MM.1S (cell line): ENCODE measurements around the gene SBSN.

Experiments used
- DNase-seq: peaks from one replicate; pipeline ENCODE4 v3.0.0-alpha.2; 2015
- H2AFZ ChIP-seq: fragments of 300-600 bp; sonication (generic); 2 replicates; pipeline ENCODE4 v1.6.0; 2016; ENCODE audit warnings: antibody characterized with exemption, low read length
- H3F3A ChIP-seq: fragments of 300-600 bp; sonication (generic); 2 replicates; pipeline ENCODE4 v1.6.1; 2016; ENCODE audit warnings: mild to moderate bottlenecking, antibody characterized with exemption, low read length, moderate library complexity, mixed read lengths; ENCODE audit not compliant: insufficient read depth
- H3K27ac ChIP-seq: fragments of 300-600 bp; sonication (generic); 2 replicates; pipeline ENCODE4 v1.5.1; 2016; ENCODE audit warnings: mild to moderate bottlenecking, low read length
- H3K27me3 ChIP-seq: fragments of 300-600 bp; sonication (generic); replicated peaks from 2 replicates; pipeline ENCODE4 v1.6.0; 2016; ENCODE audit warnings: low read length; ENCODE audit not compliant: insufficient read depth
- H3K36me3 ChIP-seq: fragments of 300-600 bp; sonication (generic); replicated peaks from 2 replicates; pipeline ENCODE4 v1.6.1; 2016; ENCODE audit warnings: mild to moderate bottlenecking, low read length, mixed read lengths; ENCODE audit not compliant: insufficient read depth
- H3K4me1 ChIP-seq: fragments of 300-600 bp; sonication (generic); 2 replicates; pipeline ENCODE4 v1.6.1; 2016; ENCODE audit warnings: low read length, mixed read lengths
- H3K4me2 ChIP-seq: fragments of 300-600 bp; sonication (generic); 2 replicates; pipeline ENCODE4 v1.6.0; 2016; ENCODE audit warnings: low read depth, low read length
- H3K4me3 ChIP-seq: fragments of 300-600 bp; sonication (generic); 2 replicates; pipeline ENCODE4 v1.5.1; 2016; ENCODE audit warnings: low read length, mixed read lengths
- H3K79me2 ChIP-seq: fragments of 300-600 bp; sonication (generic); 2 replicates; pipeline ENCODE4 v1.6.1; 2016; ENCODE audit warnings: mixed run types, low read length, mixed read lengths
- H3K9ac ChIP-seq: fragments of 300-600 bp; sonication (generic); 2 replicates; pipeline ENCODE4 v1.6.1; 2016; ENCODE audit warnings: low read length, mixed read lengths
- H3K9me2 ChIP-seq: fragments of 300-600 bp; sonication (generic); replicated peaks from 2 replicates; pipeline ENCODE4 v1.6.1; 2016; ENCODE audit warnings: mild to moderate bottlenecking, low read length, mixed read lengths; ENCODE audit not compliant: insufficient read depth
- H3K9me3 ChIP-seq: fragments of 300-600 bp; sonication (generic); replicated peaks from 2 replicates; pipeline ENCODE4 v1.6.1; 2016; ENCODE audit warnings: mild to moderate bottlenecking, low read length, mixed read lengths; ENCODE audit not compliant: insufficient read depth
- H4K20me1 ChIP-seq: fragments of 300-600 bp; sonication (generic); 2 replicates; pipeline ENCODE4 v1.6.1; 2016; ENCODE audit warnings: mild to moderate bottlenecking, low read length, moderate library complexity, mixed read lengths; ENCODE audit not compliant: insufficient read depth
- EZH2 ChIP-seq: fragments of 300-600 bp; sonication (generic); optimal IDR thresholded peaks from 2 replicates; pipeline ENCODE3; 2017; ENCODE audit warnings: low read depth, mild to moderate bottlenecking, antibody characterized with exemption, low read length, mixed read lengths
- EZH2phosphoT487 ChIP-seq: fragments of 300-600 bp; sonication (generic); IDR thresholded peaks from 2 replicates; pipeline ENCODE4 v1.6.1; 2018; ENCODE audit warnings: antibody characterized with exemption, low read length
- TF ChIP-seq, protein P1 (sequence below): fragments of 300-600 bp; sonication (generic); IDR thresholded peaks from 2 replicates; pipeline ENCODE4 v1.5.1; 2016; ENCODE audit warnings: antibody characterized with exemption, low read length, mixed read lengths

Gene SBSN

DNA sequence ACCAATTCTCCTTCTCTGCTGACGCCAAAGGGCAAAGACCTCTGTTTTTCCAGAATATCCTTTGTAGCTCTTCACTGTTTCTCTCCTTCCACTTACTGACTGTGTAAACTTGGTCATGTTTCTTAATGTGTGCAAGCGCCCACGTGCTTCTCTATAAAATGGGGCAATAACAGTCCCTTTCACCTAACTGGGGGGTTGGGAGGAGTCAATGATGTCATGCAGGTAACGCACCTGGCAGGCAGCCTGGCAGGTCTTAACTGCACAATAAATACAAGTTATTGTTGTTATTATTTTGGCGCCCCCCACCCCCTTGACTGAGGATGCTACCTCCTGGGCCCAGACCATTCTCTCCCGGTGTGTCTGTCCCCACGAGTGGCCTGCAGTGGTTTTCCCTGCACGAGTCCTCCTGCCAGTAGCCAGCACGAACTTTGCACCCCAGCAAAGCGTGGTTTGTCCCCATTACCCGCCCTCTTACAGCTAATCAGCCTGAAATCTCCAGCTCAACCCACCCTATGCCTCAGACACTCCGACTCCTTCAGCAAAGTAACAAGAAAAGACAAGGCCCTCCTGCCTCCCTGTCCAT is 5.3 kb downstream of the SBSN start:
- H3K9ac ChIP-seq: no peak overlapping the region
- TF ChIP-seq, protein P1, sequence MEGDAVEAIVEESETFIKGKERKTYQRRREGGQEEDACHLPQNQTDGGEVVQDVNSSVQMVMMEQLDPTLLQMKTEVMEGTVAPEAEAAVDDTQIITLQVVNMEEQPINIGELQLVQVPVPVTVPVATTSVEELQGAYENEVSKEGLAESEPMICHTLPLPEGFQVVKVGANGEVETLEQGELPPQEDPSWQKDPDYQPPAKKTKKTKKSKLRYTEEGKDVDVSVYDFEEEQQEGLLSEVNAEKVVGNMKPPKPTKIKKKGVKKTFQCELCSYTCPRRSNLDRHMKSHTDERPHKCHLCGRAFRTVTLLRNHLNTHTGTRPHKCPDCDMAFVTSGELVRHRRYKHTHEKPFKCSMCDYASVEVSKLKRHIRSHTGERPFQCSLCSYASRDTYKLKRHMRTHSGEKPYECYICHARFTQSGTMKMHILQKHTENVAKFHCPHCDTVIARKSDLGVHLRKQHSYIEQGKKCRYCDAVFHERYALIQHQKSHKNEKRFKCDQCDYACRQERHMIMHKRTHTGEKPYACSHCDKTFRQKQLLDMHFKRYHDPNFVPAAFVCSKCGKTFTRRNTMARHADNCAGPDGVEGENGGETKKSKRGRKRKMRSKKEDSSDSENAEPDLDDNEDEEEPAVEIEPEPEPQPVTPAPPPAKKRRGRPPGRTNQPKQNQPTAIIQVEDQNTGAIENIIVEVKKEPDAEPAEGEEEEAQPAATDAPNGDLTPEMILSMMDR: no peak
- TF ChIP-seq EZH2 (no peak), EZH2phosphoT487 (no peak)
- no peaks in the 10 kb centered on the region for H3K4me1 ChIP-seq
- H3K36me3 ChIP-seq: no peaks in the 10 kb centered on the region
- peaks cover 79% of the 10 kb centered on the region for H3K27me3 ChIP-seq
- no peaks in the 10 kb centered on the region for H3F3A ChIP-seq
- H3K27ac ChIP-seq: no peak overlapping the region
- no peak overlapping the region for H3K4me2 ChIP-seq
- H3K9me2 ChIP-seq: no peaks in the 10 kb centered on the region
- no peak for DNase-seq
- H3K79me2 ChIP-seq: no peaks in the 10 kb centered on the region
- no peak overlapping the region for H2AFZ ChIP-seq
- no peak overlapping the region for H3K4me3 ChIP-seq
- H3K9me3 ChIP-seq: no peaks in the 10 kb centered on the region
- no peaks in the 10 kb centered on the region for H4K20me1 ChIP-seq

GRCh38 chr19:35521124-35521743 is 6.9 kb downstream of the SBSN start:
- Histone ChIP-seq H3K36me3 (no peaks in the 10 kb centered on the region), H3F3A (no peaks in the 10 kb centered on the region), H2AFZ (no peak overlapping the region), H3K9me2 (no peaks in the 10 kb centered on the region), H3K79me2 (no peaks in the 10 kb centered on the region), H3K4me2 (no peak overlapping the region), H3K9ac (no peak overlapping the region), H3K27ac (no peak overlapping the region), H3K4me3 (no peak overlapping the region), H3K9me3 (no peaks in the 10 kb centered on the region), H3K4me1 (no peaks in the 10 kb centered on the region), H4K20me1 (no peaks in the 10 kb centered on the region), H3K27me3 (peaks cover 85% of the 10 kb centered on the region)
- TF ChIP-seq EZH2phosphoT487: no peak
- no peak for TF ChIP-seq EZH2
- TF ChIP-seq, protein P1: no peak
- DNase-seq: no peak

GRCh38 chr19:35519291-35519690 is 8.8 kb downstream of the SBSN start:
- H3K79me2 ChIP-seq: no peaks in the 10 kb centered on the region
- H3K4me3 ChIP-seq: no peak overlapping the region
- H4K20me1 ChIP-seq: no peaks in the 10 kb centered on the region
- no peak for DNase-seq
- no peak overlapping the region for H2AFZ ChIP-seq
- no peaks in the 10 kb centered on the region for H3K9me3 ChIP-seq
- no peaks in the 10 kb centered on the region for H3K36me3 ChIP-seq
- no peak overlapping the region for H3K27ac ChIP-seq
- H3K9me2 ChIP-seq: no peaks in the 10 kb centered on the region
- no peaks in the 10 kb centered on the region for H3F3A ChIP-seq
- no peaks in the 10 kb centered on the region for H3K4me1 ChIP-seq
- H3K27me3 ChIP-seq: peaks cover 90% of the 10 kb centered on the region
- H3K9ac ChIP-seq: no peak overlapping the region
- TF ChIP-seq EZH2phosphoT487 (no peak), EZH2 (no peak)
- TF ChIP-seq, protein P1: no peak
- no peak overlapping the region for H3K4me2 ChIP-seq
